T-helper 2 cell (primary cell): ENCODE results near the gene GALNS.

Experiments used
- DNase-seq, 5 experiments: peaks; one replicate each; pipeline versions ENCODE4 v3.0.0 to v3.0.0-alpha.2; 2012 to 2022

The GALNS gene

GRCh38 chr16:88888461-88889387 is 32.0 kb upstream of the GALNS start:
- DNase-seq = no peak

GRCh38 chr16:88888057-88888456 is 31.3 kb upstream of the GALNS start:
- DNase-seq = no peak

DNA sequence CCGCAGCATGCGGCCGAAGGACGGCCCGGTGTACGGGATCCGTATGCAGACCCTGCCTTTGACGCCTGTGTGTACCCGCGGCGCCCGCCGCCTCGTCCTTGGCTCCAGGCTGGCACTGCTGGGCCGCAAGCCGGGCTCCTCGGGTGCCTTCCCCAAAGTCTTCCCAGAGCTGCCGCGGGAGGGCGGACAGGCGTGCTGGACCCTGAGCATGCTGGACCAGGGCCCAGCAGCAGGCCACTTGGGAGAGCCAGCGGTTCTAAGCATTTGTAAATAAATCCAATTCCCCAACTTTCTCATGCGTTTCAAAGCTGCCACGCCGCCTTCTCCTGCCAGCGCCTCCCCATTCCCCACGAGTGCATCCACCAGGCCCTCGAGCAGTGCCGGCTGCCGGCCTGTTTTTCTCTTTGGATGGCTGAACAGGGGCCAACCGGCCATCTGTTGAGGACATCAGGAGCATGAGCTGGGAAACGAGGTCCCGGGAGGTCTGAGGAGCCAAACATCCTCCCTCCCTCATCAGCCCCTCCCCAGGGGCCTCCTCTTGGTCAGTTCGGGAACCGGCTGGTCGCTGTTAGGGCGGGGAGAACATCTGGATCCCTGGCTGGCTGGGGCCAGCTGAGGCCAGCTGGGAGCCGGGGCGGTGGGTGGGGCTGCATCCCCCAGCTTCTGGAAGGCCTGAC is 30.2 kb upstream of the GALNS start:
- DNase-seq = no peak

DNA sequence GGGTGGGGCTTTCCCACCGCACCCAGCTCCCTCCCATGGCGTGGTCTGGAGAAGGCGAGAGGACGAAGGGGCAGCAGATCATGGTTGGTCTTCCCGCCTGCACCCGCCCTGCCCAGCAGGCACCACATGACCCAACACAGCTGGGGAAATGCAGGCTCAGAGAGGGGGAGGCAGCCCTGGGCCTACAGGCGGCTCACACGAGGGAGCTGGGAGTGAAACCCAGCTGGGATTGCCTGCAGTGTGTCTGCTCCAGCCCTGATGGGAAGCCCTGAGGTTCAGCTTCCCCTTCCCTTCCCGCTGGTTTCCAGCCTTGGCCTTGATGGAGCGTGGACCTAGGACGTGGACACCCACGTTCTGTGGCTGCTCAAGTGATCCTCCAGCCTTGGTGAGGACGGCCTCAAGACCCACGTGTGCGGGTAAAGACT is 29.7 kb upstream of the GALNS start:
- DNase-seq = no peak

- DNase-seq = no peak
These were observed 29.0 kb upstream of the GALNS start for GRCh38 chr16:88885693-88886280.

GRCh38 chr16:88884569-88885271 is 28.0 kb upstream of the GALNS start:
- no peak for DNase-seq

GRCh38 chr16:88883946-88884345 is 27.2 kb upstream of the GALNS start:
- DNase-seq = no peak

- no peak for DNase-seq
These were observed 26.6 kb upstream of the GALNS start for GRCh38 chr16:88883117-88883895.

DNA sequence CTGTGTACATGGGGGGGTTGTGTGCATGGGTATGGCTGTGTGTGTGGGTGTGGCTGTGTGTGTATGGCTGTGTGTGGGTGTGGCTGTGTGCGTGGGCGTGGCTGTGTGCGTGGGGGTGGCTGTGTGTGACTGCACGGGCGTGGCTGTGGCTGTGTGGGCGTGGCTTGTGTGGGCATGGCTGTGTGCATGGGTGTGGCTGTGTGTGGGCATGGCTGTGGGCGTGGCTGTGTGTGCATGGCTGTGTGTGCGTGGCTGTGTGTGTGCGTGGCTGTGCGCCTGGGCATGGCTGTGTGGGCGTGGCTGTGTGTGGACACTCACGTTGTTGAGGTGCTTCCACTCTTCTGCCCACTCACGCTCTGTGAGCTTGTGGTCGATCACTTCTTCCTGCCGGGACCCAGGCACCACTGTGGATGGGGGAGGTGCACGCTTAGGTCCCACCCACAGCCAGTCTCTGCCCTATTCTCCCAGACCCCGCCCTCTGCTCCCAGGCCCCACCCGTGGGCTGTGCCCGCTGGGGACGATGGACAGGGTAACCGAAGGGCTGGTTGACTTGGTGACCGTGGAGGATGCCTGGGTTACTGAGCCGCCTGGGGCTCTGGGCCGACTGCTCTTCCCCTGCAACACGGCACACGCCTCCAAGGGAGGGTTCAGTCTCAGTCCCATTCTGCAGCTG is 25.7 kb upstream of the GALNS start:
- peak in 1 of 5 experiments; percentile 50 for DNase-seq

DNA sequence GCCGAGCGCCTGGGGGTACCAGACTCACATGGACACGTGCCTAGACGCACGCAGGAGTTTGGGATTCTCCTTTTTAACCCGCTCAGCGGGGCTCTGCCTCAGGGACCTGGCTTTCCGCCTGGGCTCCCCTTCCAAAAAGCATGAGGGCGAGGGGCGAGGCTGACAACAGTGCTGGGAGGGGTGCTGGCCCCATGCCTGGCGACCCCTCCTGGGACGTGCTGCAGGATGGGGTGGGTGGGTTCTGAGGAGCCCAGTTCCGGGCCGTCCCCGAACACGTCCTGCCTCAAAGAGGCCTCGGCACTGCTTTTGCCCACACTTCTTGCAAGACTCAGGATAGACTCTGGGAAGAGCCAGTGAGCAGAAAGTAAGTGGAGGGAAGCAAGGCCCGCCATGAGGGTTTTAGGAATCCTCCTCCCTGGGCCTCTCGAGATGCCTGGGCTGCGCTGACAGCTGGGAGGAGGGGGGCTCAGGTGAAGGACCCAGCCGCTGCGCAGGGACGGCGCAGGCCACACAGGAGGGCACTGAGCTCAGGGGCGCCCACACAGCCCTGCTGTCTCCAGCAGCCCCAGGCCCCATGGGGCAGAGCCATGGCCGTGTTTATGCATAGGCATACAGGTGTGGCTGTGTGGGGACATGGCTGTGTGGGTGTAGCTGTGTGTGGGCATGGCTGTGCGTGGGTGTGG is 25.1 kb upstream of the GALNS start:
- DNase-seq = no peak

GRCh38 chr16:88881007-88881615 is 24.4 kb upstream of the GALNS start:
- DNase-seq = no peak

DNA sequence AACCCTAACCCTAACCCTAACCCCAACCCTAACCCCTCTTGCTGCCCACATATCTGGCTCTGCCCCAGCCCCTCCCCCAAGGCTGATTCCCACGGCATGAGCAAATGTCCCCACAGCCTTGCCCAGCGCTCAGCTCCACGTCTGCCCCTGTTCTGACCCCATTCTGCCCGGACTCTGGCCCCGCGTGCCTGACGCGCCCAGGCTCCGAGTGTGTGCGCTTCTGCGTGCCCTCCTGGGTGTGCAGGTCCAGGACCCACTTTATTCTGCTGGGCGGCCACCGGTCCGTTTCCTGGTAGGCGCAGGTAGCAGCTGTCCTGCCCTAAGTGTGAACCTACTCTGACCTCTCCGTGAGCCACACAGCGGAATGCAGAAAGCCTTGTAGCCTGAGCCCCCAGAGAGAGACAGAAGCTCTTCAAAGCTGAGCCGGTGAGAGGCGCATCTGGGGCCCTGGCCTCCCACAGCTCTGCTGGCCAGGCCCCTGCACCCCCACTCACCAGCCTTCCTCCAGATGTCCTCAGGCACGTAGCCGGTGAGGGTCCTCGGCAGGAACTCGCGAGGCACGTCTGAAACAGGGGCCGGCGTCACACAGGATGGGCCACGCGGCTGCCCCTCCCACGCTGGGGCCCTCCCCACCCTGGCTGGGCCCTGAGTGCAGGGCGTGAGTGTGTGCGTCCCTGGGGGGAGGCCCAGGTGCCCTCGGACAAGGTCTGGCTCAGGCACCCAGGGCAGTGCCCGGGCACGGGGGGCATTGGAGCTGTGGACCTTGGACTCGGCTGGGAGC is 23.7 kb upstream of the GALNS start:
- no peak for DNase-seq

- no peak for DNase-seq
These were observed 23.0 kb upstream of the GALNS start for GRCh38 chr16:88879788-88880055.

DNA sequence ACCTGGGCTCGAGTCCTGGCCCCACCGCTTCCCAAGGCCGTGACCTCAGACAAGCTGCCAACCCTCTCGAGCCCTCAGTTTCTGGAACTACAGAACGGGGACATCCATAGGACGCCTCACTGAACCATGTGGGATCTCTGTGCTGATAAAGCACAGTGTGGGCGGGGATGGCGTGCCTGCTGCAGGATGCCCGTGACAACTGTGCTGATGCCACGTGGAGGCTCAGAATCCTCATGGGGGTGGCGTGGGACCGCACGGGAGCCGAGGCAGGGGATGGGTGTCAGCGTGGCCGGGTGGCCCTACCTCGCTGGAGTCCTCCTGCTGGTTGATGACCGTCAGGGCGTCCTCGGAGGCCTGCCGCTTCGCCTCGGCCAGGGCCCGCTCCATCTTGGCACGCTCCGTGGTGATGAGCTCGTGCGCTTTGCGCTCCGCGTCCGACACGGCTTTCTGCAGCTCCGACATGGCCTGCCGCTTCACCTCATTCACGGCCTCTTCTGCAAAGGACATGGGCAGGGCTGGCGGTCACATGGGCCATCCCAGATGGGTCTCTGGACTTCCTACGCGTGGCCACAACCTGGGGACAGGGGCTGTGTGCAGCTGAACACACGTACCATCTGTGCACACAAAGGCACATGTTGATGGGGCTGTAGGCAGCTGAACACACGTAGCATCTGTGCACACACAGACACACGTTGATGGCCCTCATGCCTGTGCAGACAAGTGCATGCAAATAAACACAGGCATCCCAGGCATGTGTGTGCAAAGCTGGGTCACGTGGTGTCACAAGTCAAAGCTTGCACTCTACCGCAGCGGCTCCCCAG is 22.4 kb upstream of the GALNS start:
- no peak for DNase-seq

DNA sequence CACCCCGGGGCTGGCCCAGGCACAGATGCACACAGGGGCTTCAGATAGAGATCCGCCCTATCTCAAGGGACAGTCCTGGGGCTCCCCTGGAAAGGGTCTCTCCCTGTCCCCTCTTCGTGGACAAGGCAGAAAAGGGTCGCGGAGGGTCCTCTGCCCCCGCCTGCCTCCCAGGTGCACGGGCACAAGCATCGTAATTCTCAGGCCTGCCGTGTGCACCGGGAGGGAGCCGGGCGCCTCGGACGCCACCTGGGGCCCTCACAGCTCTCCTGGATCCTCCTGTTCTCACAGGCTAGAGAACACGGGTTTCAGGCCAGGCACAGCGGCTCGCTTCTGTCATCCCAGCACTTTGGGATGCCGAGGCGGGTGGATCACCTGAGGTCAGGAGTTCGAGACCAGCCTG is 21.6 kb upstream of the GALNS start:
- no peak for DNase-seq

GRCh38 chr16:88877564-88878289 is 21.0 kb upstream of the GALNS start:
- DNase-seq = no peak

- DNase-seq = no peak
These were observed 20.3 kb upstream of the GALNS start for GRCh38 chr16:88876942-88877526.

GRCh38 chr16:88875703-88876234 is 19.0 kb upstream of the GALNS start:
- no peak for DNase-seq
